NCI-H146 (cell line): ENCODE results near the gene PRPF40B.
A peak's percentile ranks its signal among the peaks of the same experiment; 100 is the strongest.
"Not testable (repeated sequence)": the region's sequence is repeated elsewhere in the genome, so short reads cannot be mapped to it uniquely, and the experiment has no call there.

Experiments used
- DNase-seq: peaks from one replicate; lab custom pipeline; 2025; lab: John Stamatoyannopoulos, UW

PRPF40B gene

DNA sequence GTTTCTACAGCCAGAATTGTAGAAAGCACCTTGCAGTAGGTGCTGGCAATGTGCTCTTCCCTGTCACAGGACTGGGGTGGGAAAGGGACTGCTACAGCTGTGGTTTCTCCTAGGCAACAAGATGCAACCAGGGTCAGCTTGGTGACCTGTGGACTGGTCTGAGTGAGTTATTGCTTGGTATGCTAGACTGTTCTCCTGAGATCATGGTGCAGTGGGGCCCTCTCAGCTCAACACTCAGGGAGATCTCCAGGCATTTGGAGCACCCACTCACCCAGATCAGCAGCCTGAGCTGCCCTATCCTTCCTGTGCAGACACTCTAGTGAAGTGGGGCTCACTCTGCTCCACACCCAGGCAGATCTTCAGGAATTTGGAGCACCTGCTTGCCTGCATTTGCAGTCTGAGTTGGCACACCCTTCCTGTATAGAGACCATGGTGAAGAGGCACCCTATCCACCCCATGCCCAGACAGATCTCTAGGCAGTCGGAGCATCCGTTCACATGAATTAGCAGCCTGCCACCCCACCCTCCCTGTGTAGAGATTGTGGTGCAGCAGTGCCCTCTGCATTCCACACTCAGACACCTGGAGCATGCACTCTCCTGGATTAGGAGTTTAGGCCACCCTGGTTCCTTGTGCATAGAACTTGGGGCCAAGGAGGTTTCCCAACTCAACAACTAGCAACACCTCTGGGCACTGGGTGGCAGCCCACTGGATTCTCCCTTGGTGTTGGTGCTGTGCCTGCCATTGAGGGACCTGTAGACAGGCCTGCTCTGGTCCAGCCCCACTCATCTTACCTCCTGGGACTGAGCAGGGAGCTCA lies 14.1 kb upstream of the PRPF40B start:
- no peak for DNase-seq

DNA sequence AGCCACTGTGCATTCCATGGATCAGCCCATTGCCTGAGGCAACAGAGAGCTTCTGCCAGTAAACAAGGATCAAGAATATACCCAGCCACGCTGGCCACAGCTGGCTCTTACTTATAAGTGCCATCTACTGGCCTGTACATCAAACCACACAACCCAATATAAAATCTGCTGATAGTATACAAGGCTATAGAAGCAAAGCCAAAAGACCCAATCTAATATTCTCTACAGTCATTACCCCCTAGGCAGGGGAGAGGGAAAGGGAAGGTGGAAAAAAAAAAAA lies 13.5 kb upstream of the PRPF40B start:
- DNase-seq: peak; percentile 28

DNA sequence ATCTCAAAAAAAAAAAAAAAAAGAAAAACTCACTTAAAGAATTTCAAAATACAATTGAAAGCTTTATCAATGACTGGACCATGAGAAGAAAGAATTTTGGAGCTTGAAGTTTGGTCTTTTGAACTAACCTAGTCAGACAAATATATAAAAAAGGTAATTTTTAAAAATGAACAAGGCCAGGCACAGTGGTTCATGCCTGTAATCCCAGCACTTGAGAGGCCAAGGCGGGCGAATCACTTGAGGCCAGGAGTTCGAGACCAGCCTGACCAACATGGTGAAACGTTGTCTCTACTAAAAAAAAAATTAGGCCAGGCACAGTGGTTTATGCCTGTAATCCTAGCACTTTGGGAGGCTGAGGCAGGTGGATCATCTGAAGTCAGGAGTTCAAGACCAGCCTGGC lies 12.6 kb upstream of the PRPF40B start:
- DNase-seq: not testable (repeated sequence)

DNA sequence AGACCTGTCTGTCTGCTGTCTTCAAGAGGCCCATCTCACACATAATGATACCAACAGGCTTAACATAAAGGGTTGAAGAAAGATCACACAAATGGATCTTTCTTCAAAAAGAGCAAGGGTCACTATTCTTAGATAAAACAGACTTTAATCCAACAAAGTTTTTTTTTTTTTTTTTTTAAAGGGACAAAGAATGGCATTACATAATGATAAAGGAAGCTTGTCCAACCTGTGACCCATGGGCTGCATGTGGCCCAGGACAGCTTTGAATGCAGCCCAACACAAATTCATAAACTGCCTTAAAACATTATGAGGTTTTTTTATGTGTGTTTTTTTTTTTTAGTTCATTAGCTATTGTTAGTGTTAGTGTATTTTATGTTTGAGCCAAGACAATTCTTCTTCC lies 11.2 kb upstream of the PRPF40B start:
- no peak for DNase-seq

DNA sequence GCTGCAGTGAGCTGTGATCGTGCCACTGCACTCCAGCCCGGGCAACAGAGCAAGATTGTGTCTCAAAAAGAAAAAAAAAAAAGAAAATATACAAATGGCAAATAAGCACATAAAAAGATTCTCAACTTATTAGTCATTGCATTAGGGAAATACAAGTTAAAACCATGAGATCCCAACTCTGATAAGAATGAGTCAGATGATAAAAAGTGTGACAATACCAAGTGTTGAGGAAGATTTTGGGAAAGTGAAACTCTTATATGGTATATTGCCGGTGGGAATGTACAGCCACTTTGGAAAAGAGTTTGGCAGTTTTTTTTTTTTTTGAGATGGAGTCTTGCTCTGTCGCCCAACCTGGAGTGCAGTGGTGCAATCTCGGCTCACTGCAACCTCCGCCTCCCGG lies 7.6 kb upstream of the PRPF40B start:
- DNase-seq: no peak

DNA sequence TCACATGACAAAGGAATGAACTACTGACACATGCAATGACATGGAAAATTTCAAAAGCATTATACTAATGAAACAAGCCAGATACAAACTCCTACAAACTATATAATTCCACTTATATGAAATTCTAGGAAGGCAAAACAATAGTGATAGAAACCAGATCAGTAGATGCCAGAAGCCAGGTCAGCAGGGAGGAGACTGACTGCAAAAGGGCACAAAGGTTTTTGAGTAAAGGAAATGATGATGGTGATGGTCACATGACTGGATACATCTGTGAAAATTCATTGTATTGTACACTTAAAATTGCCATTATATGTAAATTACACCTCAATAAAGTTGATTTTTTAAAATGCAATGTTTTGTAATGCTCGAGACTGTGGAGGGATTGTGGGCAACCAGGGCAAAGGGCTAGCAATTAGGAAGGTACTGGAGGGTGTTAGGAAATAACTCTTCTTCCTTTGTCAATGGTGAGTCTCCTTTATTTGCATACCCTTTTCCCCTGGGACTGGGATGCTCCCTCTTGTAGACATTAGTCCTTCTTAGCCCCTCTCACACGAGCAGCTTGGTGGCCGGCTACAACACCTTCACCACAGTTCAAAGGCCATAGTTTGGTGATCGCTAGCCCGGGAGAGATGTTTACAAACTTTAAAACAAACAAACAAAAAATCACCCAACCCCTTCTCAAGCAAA lies 6.7 kb upstream of the PRPF40B start:
- DNase-seq: no peak

DNA sequence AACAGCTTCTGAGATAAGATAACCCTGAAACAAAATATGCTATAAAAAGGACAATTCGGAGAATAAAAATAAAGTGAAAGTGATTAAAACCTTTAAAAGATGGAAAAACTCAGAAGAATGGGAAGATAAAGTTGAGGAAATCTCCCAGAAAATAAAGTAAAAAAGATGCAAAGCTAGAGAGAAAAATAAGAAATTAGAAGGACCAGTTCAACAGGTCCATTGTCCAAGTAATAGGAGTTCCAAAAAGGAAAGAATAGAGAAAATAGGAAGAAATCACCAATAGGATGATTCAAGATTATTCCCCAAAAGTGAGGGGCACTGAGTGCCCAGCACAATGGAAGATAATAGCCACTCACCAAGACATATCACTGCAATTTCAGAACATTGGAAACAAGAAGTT lies 4.8 kb upstream of the PRPF40B start:
- DNase-seq: no peak

DNA sequence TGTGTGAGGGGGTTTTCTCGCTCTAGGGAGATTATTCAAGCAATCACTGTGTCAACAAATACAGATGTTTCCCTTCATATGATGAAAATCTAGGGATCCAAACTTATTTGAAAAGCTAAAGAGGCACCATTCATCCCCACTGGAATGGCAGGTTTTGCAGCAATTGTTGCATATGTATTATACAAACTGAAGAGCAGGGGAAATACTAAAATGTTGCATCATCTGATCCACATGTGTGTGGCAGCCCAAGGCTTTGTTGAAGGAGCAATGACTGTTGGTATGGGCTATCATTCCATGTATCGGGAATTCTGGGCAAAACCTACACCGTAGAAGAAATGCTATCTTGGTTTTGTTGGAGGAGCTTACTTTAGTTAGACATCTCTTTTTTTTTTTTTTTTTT lies 4.1 kb upstream of the PRPF40B start:
- no peak for DNase-seq

DNA sequence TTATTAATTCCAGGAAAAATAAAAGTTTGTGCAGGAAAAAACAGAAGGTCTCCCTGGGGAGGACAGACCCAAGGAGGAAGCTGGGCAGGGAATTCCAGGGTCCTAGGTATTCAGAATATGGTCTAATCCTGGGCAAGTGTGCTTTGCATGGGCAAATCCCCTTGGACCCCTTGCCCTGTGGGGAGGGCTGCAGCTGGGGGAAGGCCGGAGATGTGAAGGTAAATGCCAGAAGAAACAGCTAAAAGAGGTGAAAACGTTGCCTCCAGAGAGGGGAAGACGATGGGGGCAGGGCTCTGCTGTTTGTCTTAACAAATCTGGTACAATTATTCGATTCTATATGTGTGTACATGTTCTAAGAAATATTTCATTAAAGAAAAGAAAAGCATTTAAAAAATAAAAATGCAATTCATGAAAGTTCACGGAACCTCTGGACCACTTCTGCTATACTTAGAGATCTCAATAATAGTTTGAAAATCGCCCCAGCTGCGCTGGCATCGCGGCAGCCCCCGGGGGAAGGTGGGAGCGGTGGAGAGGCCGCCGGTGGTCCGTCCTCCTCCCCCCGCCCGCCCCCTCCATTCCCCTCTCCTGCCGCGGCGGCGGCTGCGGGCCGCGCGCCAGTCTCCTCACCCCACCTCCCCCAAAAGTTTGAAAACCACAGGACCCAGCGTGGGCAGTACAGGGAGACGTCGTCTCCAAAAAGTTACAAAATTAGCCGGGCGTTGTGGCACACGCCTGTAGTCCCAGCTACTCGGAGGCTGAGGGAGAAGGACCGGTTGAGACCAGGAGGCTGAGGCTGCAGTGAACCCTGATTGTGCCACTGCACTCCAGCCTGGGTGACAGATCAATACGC lies 1.5 kb upstream of the PRPF40B start:
- no peak for DNase-seq

DNA sequence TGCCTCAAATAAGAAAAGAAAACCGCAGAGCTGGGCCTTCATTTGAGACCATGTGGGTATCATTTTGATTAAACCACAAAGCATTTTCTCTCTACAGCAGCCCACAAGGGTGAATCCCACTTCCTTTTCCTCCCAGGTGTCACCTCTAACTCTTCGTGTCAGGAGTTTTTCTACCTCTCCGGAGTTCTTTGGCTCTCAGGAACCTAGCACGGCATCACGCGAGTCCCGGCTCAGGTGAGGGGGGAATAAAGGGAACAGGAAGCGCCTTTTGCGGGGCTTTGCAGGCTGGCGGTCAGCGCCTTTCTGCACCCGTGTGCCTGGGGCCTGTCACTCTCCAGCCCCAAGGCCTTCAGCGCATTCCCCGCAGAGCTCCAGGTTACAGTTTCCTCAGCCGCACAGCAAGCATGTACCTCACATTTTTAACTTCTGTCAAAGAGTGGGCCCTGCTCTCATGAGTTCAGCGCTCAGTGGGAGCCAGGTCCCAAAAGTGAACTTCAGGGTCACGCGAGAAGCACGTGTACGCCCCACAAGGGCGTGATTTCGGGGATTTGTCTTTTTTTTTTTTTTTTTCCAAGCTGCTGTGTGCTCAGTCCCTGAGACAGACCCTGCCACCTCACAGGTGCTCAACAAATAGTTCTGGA lies 740 bp upstream of the PRPF40B start:
- DNase-seq: peak; percentile 73

DNA sequence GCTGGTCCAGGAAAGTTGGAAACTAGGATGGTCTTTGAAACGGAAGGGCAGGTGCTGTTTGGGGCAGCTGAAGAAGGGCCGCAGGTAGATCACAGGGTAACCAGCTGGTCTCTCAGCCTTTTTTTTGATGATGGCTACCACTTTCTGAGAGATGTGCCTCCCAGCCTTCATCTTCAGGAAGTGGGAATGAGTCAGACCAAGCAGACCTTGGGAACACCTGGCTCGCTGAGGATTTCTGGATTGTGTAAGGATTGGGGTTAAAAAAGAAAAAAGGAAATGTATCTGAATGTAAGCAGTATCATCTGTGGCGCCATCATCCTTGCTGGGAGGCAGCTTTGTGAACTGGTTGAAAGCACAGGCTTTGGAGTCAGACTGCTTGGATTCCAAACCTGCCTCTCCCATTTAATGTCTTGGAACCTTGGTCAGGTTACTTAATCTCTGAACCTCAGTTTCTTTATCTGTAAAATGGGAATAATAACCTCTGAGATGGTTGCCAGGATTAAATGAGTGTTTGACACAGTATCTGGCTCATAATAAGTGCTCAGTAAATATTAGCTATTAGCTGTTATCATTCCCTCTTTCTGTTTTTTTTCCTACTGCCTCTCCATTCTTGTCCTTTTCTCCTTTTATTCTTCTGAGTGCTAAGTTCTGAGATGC lies 1.7 kb downstream of the PRPF40B start:
- DNase-seq: no peak

DNA sequence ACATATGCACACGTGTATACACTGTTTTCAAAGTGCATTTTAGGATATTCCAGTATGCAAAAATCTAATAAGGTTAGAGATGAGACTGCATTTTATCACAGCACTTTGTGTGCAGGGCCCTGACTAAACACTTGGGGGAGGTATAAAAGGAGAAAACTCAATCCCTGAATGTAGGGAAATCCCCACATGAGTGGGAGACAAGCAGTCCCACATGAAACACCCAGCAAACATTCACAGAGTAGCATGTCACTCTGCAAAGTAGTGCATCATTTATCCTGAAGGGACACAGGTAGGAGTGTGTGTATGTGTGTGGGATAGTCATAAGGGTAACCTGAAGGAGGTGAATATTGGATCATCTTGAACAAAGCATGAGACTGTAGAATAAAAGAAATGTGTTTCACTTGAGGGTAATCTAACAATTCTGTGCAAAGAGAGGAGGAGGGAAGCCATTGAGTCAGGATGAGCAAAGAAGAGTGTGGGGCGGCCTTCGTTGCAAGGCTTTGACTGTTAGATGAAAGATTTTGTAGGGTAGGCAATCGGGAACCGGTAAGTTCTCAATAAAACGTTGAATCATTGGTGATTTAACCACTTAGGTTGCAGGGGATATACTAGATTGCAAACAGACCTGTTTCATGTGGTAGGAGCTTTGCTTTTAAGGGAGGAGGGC lies 2.9 kb downstream of the PRPF40B start:
- no peak for DNase-seq

DNA sequence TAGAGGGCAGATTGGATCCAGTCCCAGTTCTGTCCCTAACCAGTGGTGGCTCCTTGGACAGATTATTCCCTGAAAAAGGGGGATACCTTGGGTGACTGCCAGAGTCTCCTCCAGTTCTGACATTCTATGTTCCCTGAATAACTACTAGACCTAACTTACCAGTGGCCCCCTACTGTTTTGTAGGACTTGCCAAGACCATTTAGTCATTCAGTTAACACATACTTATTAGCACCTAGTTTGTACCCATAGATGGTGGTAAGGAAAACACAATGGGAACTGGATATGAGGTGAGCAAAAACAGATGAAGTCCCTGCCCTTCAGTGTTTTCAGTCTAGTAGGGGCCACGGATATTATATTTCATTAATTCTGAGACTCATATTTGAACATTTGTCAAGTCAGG lies 3.5 kb downstream of the PRPF40B start:
- no peak for DNase-seq

DNA sequence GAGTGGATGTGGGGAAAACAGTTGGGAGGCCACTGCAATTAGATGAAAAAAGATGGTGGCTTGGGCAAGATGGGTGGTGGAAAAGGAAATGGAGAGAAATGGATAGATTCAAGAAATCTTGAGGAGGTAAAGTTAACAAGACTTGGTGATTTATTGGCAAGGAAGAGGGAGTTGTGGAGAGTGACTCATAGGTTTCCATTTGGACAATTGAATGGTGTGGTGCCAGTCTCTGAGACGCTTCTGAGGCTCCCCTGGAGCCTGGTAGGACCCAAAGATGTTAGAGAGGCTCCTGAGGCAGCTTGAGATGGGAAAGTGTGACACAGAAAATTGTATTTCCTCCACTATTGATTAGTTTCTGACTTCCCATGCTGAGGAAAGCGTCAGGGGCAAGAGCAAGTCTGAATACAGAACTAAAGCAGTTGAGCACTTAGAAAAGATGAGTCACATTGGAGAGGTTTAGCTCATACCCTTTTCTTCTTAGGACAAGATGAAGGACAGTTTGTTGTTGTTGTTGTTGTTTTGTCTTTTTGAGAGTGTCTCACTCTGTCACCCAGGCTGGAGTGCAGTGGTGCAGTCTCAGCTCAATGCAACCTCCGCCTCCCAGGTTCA lies 4.5 kb downstream of the PRPF40B start:
- no peak for DNase-seq

DNA sequence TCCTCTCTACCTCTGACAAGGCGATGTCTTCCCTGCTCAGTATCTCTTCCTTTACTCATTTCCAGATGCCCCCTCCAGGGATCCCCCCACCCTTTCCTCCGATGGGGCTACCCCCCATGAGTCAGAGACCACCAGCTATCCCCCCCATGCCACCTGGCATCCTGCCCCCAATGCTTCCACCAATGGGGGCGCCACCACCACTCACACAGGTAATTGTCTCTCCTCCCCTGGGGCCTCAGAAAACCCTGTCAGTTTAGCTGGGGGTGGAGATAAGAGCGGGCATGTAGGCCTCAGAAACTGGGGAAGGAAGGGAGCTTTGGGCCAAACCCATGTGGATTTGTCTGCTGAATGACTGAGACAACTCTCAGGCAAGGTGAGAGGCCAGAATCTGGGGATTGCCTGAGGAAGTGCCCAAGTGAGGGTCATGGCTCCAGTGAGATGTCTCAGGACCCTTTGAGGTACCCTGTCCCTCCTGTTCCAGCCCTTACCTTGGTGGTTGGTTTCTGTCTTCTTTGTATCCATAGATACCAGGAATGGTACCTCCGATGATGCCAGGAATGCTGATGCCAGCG lies 8.1 kb downstream of the PRPF40B start:
- no peak for DNase-seq

DNA sequence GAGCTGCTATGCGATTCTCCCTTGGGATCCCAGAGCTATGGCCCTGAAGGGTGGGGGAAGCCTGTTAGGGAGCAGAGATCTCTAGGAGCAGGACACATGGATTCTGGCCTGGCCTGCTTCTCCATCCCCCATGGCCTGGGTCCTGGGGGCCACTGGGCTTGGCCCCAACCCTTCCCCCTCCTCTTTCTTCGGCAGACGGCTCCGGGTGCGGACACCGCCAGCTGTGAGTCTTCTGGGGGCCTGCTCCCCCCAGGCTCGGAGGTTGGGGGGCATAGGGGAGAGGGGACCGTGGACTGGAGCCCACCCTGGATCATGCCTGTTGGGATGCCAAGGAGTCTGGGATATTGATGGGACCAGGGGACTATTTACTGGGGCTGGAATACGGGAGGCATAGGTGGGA lies 9.0 kb downstream of the PRPF40B start:
- DNase-seq: no peak

DNA sequence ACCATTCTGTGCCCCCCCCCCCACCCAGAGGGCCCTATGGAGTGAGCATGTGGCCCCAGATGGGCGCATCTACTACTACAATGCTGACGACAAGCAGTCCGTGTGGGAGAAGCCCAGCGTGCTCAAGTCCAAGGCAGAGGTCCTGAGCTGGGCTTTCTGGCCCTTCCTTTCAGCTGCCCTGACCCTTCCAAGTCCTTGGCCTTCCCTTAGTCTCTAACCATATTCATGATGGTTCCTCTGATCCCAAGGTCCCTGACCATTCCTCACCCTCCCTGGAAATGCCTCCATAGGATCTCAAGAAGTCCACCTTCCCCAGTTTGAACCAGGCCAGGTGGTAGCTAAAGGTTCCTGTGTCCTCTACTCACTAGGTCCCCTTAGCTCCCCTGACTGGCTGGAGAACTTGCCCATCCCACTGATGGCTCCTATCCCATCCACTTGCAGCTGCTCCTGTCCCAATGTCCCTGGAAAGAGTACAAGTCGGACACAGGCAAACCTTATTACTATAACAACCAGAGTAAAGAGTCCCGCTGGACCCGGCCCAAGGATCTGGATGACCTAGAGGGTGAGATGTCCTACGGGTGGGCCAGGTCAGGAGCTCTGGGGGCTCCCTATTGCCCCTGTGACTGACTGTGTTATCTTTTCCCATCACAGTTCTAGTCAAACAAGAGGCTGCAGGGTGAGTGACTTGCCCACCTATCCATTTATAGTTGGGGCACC lies 9.8 kb downstream of the PRPF40B start:
- no peak for DNase-seq

DNA sequence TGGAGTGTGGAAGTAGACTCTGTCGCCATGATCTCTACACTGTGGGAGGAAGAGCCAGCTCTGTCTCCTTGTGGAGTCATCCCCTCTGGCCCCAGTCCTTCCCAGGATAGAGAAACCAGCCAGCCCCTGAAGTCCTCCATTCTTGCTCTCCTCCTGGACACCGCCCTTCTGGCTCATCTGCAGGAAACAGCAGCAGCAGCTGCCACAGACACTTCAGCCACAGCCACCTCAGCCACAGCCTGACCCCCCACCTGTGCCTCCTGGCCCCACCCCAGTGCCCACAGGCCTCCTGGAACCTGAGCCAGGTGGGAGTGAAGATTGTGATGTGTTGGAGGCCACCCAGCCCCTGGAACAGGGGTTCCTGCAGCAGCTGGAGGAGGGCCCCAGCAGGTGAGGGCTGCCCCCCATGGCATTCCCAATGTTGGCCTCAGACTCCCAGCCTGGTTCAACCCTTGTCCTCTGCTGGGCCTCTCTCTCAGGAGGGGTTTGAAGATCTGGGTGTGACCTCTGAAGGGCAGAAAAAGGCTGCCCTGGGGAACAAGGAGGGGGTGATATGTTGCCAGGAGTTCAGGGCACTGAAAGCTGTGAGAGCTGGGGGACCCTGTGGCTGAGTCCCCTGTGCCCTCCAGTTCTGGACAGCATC lies 10.5 kb downstream of the PRPF40B start:
- no peak for DNase-seq

DNA sequence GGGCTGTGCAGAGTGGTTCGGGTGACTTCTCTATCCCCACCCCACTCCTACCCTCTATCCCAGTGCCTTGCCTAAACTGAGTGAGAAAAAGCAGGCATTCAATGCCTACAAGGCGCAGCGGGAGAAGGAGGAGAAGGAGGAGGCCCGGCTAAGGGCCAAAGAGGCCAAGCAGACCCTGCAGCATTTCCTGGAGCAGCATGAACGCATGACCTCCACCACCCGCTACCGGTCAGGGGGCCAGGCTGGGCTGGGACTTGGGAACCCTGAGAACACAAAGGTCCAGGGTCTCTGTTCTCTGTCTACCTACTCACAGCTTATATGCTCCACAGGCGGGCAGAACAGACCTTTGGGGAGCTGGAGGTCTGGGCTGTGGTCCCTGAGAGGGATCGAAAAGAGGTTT lies 11.7 kb downstream of the PRPF40B start:
- no peak for DNase-seq

DNA sequence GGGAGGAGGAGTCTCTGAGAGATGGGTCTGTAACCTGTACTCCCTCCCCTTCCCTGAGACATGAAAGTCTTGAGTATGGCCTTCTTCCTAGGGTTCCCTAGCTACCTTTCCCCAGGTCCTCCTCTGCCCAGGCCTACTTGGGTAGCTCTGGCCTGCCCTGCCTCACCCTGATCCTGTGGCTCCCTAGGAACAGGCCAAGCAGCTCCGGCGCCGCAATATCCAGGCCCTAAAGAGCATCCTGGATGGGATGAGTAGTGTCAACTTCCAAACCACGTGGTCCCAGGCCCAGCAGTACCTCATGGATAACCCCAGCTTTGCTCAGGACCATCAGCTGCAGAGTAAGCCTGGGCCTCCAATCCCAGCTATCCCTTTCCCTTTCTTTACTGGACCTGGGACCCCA lies 12.3 kb downstream of the PRPF40B start:
- no peak for DNase-seq
